Common myeloid progenitor, CD34-positive (primary cell): Measurements from ENCODE around the gene HERC3.

Experiments used
- CTCF ChIA-PET: fragments of 350-600 bp; sonication (Branson Sonifier 250); formaldehyde crosslinking; loops from one replicate; lab custom pipeline; 2021; ENCODE audit warnings: antibody characterized with exemption; lab: Charles Lee
- POLR2A ChIA-PET: fragments of 350-600 bp; sonication (Branson Sonifier 250); formaldehyde crosslinking; loops from one replicate; lab custom pipeline; 2021; ENCODE audit warnings: antibody characterized with exemption; lab: Charles Lee
- DNase-seq, 3 donors: peaks; one replicate each; pipeline versions ENCODE4 v3.0.0 to v3.0.0-alpha.2; 2013
- H3K27ac ChIP-seq, 2 experiments: 1 replicate in 1 of 2; 2 replicates in 1 of 2; pipeline ENCODE4 v1.7.0; 2013; ENCODE audit warnings: inconsistent platforms in 2 of 2, low read length in 2 of 2, mild to moderate bottlenecking in 2 of 2, low read depth in 1 of 2, moderate library complexity in 1 of 2; ENCODE audit not compliant: severe bottlenecking in 2 of 2, insufficient read depth in 1 of 2, poor library complexity in 1 of 2
- H3K27me3 ChIP-seq, 5 experiments: replicated peaks in 2 of 5; 1 replicate in 3 of 5; 2 replicates in 2 of 5; pipeline versions ENCODE4 v1.6.1 to v1.7.0; 2013; ENCODE audit warnings: low read length in 4 of 5, mild to moderate bottlenecking in 2 of 5, moderate library complexity in 2 of 5, inconsistent platforms in 1 of 5; ENCODE audit not compliant: insufficient read depth in 5 of 5, control insufficient read depth in 4 of 5
- H3K36me3 ChIP-seq, 4 experiments: 1 replicate in 2 of 4; 2 replicates in 2 of 4; pipeline versions ENCODE4 v1.6.1 to v1.7.0; 2013; ENCODE audit warnings: low read length in 3 of 4, control low read depth in 1 of 4, mild to moderate bottlenecking in 1 of 4; ENCODE audit not compliant: control insufficient read depth in 4 of 4, insufficient read depth in 4 of 4
- H3K4me1 ChIP-seq, 4 experiments: 1 replicate in 3 of 4; 2 replicates in 1 of 4; pipeline versions ENCODE4 v1.6.1 to v1.7.1; 2013; ENCODE audit warnings: low read length in 3 of 4, mild to moderate bottlenecking in 3 of 4, control low read depth in 1 of 4, inconsistent platforms in 1 of 4, moderate library complexity in 1 of 4; ENCODE audit not compliant: control insufficient read depth in 4 of 4, insufficient read depth in 4 of 4; ENCODE audit errors: control extremely low read depth in 1 of 4
- H3K4me3 ChIP-seq, 7 experiments: 1 replicate in 4 of 7; 2 replicates in 3 of 7; pipeline versions ENCODE4 v1.5.1 to v1.7.0; 2013; ENCODE audit warnings: mild to moderate bottlenecking in 7 of 7, low read length in 6 of 7, moderate library complexity in 6 of 7, inconsistent platforms in 2 of 7, low read depth in 2 of 7, control low read depth in 1 of 7; ENCODE audit not compliant: insufficient read depth in 4 of 7, control insufficient read depth in 1 of 7; ENCODE audit errors: extremely low read depth in 1 of 7
- H3K9me3 ChIP-seq, 5 experiments: 1 replicate in 4 of 5; 2 replicates in 1 of 5; pipeline versions ENCODE4 v1.6.1 to v1.7.1; 2013; ENCODE audit warnings: low read length in 4 of 5, mild to moderate bottlenecking in 2 of 5, inconsistent platforms in 1 of 5, low read depth in 1 of 5, moderate library complexity in 1 of 5; ENCODE audit not compliant: control insufficient read depth in 4 of 5, insufficient read depth in 2 of 5; ENCODE audit errors: control extremely low read depth in 1 of 5
- WGBS: methylation state at CpG from one replicate; pipeline ENCODE4 v1.1.5; 2013; ENCODE audit not compliant: insufficient coverage; 5-methylcytosine and 5-hydroxymethylcytosine counted together

The HERC3 gene

DNA sequence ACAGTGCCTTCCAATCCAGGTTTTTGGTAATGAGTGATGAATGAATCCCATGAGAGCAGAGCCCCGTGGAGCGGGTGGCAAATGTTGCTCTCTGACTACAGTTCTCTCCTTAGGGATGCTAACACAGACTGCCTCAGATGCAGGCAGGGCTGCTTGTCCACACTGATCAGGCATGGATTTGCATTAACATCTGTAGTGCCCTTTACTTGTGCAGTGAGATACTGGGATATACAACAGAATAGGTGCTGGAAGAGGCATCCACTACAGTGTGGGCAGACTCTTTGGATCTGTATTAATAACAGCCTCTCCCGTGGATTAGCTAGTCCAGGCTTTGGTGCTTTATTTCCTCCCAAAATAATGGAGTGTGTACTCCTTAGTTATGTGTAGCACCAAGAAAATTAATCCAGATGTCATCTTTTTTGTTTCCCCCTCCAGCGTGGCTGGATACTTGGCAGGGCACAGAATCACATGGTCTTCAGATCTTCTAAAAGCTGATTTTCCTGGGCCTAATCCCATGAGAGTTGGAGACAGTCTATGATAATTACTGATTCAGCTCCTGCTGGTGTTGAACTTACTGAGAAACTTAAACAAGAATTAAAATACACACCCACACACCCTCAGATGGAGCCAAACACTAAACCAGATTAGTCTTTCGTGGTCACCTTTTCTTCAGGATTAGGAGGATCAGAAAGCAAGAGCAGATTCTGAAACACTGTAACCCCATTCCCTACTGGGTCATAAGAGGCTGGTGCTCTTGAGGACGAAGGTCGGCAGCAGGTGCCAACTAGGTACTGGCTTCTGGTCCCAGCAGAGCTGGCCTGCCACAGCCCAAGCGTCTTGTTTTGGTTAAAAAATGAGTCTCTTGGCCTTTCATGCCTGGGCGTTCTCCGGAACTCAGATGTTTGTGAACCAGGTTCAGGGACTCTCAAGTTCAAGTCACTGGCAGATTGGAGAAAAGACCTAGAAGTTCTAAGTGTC is 128.5 kb downstream of the HERC3 start:
- no peak for DNase-seq
- peaks cover 0 to 3% (median 0%) of the 10 kb centered on the region in 4 experiments for H3K4me1 ChIP-seq
- ChIA-PET CTCF (interaction anchor here (1.3 to 1.6 kb wide), 3 partner anchors 10 to 23 kb away, joined by 3 to 4 read pairs (median 3); partner anchors contain the start of gene NAP1L5), POLR2A (interaction anchor here (0.5 to 0.6 kb wide), 2 partner anchors 12 to 190 kb away, joined by 3 to 6 read pairs; no protein-coding TSS in a partner anchor)
- no peak overlapping the region for H3K27ac ChIP-seq
- H3K4me3 ChIP-seq, result no peak overlapping the region
- 100% methylated on average over 10 of the region's 10 CpGs for WGBS
- H3K9me3 ChIP-seq, result peaks cover 0 to 24% (median 12%) of the 10 kb centered on the region in 5 experiments
- H3K36me3 ChIP-seq, result peaks cover 13 to 72% (median 38%) of the 10 kb centered on the region in 4 experiments
- no peaks in the 10 kb centered on the region for H3K27me3 ChIP-seq

GRCh38 chr4:88722276-88722780 is 130.0 kb downstream of the HERC3 start:
- Histone ChIP-seq H3K27ac (no peak overlapping the region), H3K4me3 (no peak overlapping the region), H3K36me3 (peaks cover 16 to 69% (median 35%) of the 10 kb centered on the region in 4 experiments), H3K27me3 (no peaks in the 10 kb centered on the region), H3K9me3 (peaks cover 0 to 15% (median 8%) of the 10 kb centered on the region in 5 experiments), H3K4me1 (peaks cover 0 to 3% (median 0%) of the 10 kb centered on the region in 4 experiments)
- WGBS, result 98% methylated on average over 6 of the region's 10 CpGs
- no peak for DNase-seq
- ChIA-PET POLR2A (no interaction called here), CTCF (interaction anchor here (1.0 to 1.6 kb wide), 5 partner anchors 10 to 182 kb away, joined by 3 to 4 read pairs (median 3); partner anchors contain the start of gene NAP1L5)

DNA sequence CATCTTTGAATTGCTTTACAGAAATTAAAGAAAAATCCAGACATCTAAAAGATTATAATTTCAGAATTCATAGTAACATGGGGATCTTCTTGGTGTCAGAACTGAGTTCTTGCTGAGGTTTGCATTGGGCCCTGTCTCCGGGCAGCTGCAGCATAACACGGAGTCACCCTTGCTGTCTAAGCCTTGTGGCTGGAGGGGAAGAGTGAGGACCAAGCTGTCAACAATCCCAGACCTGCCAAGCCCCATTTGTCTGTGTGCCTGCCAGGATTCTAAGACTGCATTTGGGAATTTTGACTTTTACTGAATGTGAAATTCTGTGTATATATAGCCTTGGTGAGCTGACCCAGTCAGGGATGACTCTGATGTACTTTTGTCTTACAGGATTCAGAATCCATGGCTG is 130.5 kb downstream of the HERC3 start:
- no peak overlapping the region for H3K4me3 ChIP-seq
- peaks cover 16 to 69% (median 36%) of the 10 kb centered on the region in 4 experiments for H3K36me3 ChIP-seq
- 100% methylated on average over 1 of the region's 2 CpGs for WGBS
- ChIA-PET CTCF (interaction anchor here (1.0 to 1.6 kb wide), 4 partner anchors 10 to 183 kb away, joined by 3 to 4 read pairs (median 3); no protein-coding TSS in a partner anchor), POLR2A (no interaction called here)
- H3K9me3 ChIP-seq, result peaks cover 0 to 10% (median 6%) of the 10 kb centered on the region in 5 experiments
- no peaks in the 10 kb centered on the region for H3K27me3 ChIP-seq
- no peak for DNase-seq
- peaks cover 0 to 3% (median 0%) of the 10 kb centered on the region in 4 experiments for H3K4me1 ChIP-seq
- no peak overlapping the region for H3K27ac ChIP-seq

- no peak for DNase-seq
- ChIA-PET POLR2A (no interaction called here), CTCF (interaction anchor here (0.6 to 2.9 kb wide), 5 partner anchors 19 to 298 kb away, joined by 3 to 10 read pairs (median 3); no protein-coding TSS in a partner anchor)
- Histone ChIP-seq H3K27ac (no peak overlapping the region), H3K4me3 (no peak overlapping the region), H3K9me3 (no peaks in the 10 kb centered on the region), H3K4me1 (peaks cover 0 to 7% (median 0%) of the 10 kb centered on the region in 4 experiments), H3K27me3 (no peaks in the 10 kb centered on the region), H3K36me3 (peaks cover 20 to 66% (median 36%) of the 10 kb centered on the region in 4 experiments)
- WGBS, result 100% methylated on average over 1 of the region's 2 CpGs
Measured at GRCh38 chr4:88724406-88724805, 132.1 kb downstream of the HERC3 start.

DNA sequence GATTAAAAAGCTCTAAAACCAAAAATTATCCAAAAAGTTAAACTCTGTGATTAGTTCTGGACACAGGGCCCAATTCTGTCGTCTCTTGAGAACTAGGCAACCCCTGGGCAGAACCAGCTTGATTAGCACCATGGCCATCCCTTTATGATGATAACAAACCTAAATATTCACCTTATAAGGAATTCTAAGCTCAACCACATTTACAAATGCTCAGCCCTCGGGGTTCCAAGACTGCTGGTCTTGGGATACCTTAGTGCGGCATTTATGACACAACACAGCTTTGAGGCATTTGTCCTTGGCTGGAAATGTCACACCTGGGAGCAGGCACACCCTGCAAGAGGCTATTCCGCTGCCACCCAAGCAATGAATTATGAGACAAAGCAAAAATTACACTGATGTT is 132.9 kb downstream of the HERC3 start:
- POLR2A ChIA-PET, result no interaction called here
- Histone ChIP-seq H3K4me1 (peaks cover 0 to 10% (median under 1%) of the 10 kb centered on the region in 4 experiments), H3K4me3 (no peak overlapping the region), H3K36me3 (peaks cover 20 to 65% (median 35%) of the 10 kb centered on the region in 4 experiments), H3K9me3 (no peaks in the 10 kb centered on the region), H3K27ac (no peak overlapping the region), H3K27me3 (no peaks in the 10 kb centered on the region)
- DNase-seq, result no peak
- WGBS, result 100% methylated on average over 3 of the region's 4 CpGs
- CTCF ChIA-PET, result interaction anchor here (0.6 to 2.9 kb wide), 4 partner anchors 20 to 297 kb away, joined by 3 to 10 read pairs (median 3); no protein-coding TSS in a partner anchor

DNA sequence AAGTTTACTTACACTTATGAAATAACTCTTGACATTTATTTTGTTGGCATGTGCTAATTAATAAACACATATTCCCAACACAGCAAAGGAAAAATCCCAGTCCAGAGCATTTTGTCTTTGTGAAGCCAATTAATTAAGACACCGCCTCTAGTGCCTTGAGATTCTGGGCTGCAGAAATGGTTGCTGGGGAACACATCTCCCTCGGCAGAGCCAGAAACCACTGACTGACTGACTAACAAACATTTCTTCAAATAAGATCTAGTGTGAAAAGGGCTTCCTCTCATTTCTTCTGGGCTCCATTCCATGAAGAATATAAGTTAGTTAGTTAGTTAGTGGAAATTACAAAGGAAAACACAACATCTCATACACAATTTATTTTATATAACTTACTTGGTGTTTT is 133.7 kb downstream of the HERC3 start:
- no peaks in the 10 kb centered on the region for H3K9me3 ChIP-seq
- no peak overlapping the region for H3K4me3 ChIP-seq
- no peaks in the 10 kb centered on the region for H3K27me3 ChIP-seq
- WGBS, result 100% methylated on average over 1 of the region's 2 CpGs
- CTCF ChIA-PET, result interaction anchor here (1.0 to 2.9 kb wide), 2 partner anchors 21 to 298 kb away, joined by 3 to 10 read pairs; no protein-coding TSS in a partner anchor
- H3K36me3 ChIP-seq, result peaks cover 18 to 57% (median 34%) of the 10 kb centered on the region in 4 experiments
- peaks cover 0 to 17% (median 4%) of the 10 kb centered on the region in 4 experiments for H3K4me1 ChIP-seq
- no peak overlapping the region for H3K27ac ChIP-seq
- POLR2A ChIA-PET, result no interaction called here
- no peak for DNase-seq
